ENCODE results near the gene CDS1. TPM values are rescaled to one million over a fixed set of nuclear protein-coding genes. Genes with fewer than 3 reads are reported as not detected.

The CDS1 gene
- total RNA-seq, 1 donor from 2014 or later: 9.4 TPM

Small RNA genes lying within 50 kb of the gene (small RNA-seq; reads per million reads assigned to genes)
- gene RN7SL552P (not detected), gene RPL3P13 (not detected)

Other genes with a start within 250 kb of the CDS1 start
- gene NKX6-1, start 83.8 kb upstream of the CDS1 start, total RNA-seq: not detected